ENCODE data around the gene ZBTB7A. TPM values are rescaled to one million over a fixed set of nuclear protein-coding genes. Genes with fewer than 3 reads are reported as not detected.

ZBTB7A gene
- total RNA-seq, 6 donors from 2014 or later, result 54.1 to 131 (median 72.6) TPM

GRCh38 chr19:4042064-4042730 is 24.5 kb downstream of the ZBTB7A start:
- WGBS, 2 donors, result 54 to 74% methylated on average over 5 to 11 of the region's 14 CpGs
- H3K9me3 ChIP-seq, result no peaks in the 10 kb centered on the region
- peak overlapping the region; percentile 39 to 74 (median 58) for H3K27ac ChIP-seq
- peaks cover 3 to 63% (median 34%) of the 10 kb centered on the region in 4 donors for H3K36me3 ChIP-seq
- no peak for TF ChIP-seq CTCF (IDR thresholded peaks at IDR 0.05)
- TF ChIP-seq POLR2A (IDR thresholded peaks at IDR 0.05), result no peak
- TF ChIP-seq POLR2AphosphoS5 (IDR thresholded peaks at IDR 0.05), result no peak
- no peak for TF ChIP-seq EP300 (IDR thresholded peaks at IDR 0.05)
- peak in 1 of 2 donors; percentile 15 for ATAC-seq (ENCODE audit: low FRiP score in 2 of 2)
- H3K4me3 ChIP-seq, result no peak overlapping the region
- DNase-seq, result no peak
- peaks cover 14 to 30% (median 18%) of the 10 kb centered on the region in 4 donors for H3K4me1 ChIP-seq
- no peaks in the 10 kb centered on the region for H3K27me3 ChIP-seq

- H3K9me3 ChIP-seq, result no peaks in the 10 kb centered on the region
- no peaks in the 10 kb centered on the region for H3K27me3 ChIP-seq
- peaks cover 14 to 30% (median 18%) of the 10 kb centered on the region in 4 donors for H3K4me1 ChIP-seq
- 79 to 83% methylated on average over 36 to 39 of the region's 40 CpGs for WGBS, 2 donors
- ATAC-seq (ENCODE audit: low FRiP score in 2 of 2) (no peak), DNase-seq (peak in 1 of 2 donors; percentile 85)
- TF ChIP-seq EP300 (IDR thresholded peaks at IDR 0.05), result no peak
- no peak for TF ChIP-seq CTCF (IDR thresholded peaks at IDR 0.05)
- TF ChIP-seq POLR2A (IDR thresholded peaks at IDR 0.05), result no peak
- no peak for TF ChIP-seq POLR2AphosphoS5 (IDR thresholded peaks at IDR 0.05)
- no peak overlapping the region for H3K4me3 ChIP-seq
- peak overlapping the region in 3 of 4 donors; percentile 26 to 74 (median 69) for H3K27ac ChIP-seq
- peaks cover 1 to 64% (median 40%) of the 10 kb centered on the region in 4 donors for H3K36me3 ChIP-seq
Observed at GRCh38 chr19:4038661-4039423, 27.9 kb downstream of the ZBTB7A start.

- no peak overlapping the region for H3K27ac ChIP-seq
- H3K9me3 ChIP-seq, result no peaks in the 10 kb centered on the region
- H3K27me3 ChIP-seq, result no peaks in the 10 kb centered on the region
- ATAC-seq (ENCODE audit: low FRiP score in 2 of 2) (no peak), DNase-seq (peak in 1 of 2 donors; percentile 80)
- 90 to 96% methylated on average over 33 of the region's 33 CpGs for WGBS, 2 donors
- H3K4me3 ChIP-seq, result no peak overlapping the region
- H3K36me3 ChIP-seq, result peaks cover 6 to 72% (median 48%) of the 10 kb centered on the region in 4 donors
- no peak for TF ChIP-seq POLR2A (IDR thresholded peaks at IDR 0.05)
- no peak for TF ChIP-seq CTCF (IDR thresholded peaks at IDR 0.05)
- TF ChIP-seq POLR2AphosphoS5 (IDR thresholded peaks at IDR 0.05), result no peak
- no peak for TF ChIP-seq EP300 (IDR thresholded peaks at IDR 0.05)
- peaks cover 10 to 24% (median 13%) of the 10 kb centered on the region in 4 donors for H3K4me1 ChIP-seq
Observed at GRCh38 chr19:4038057-4038456, 28.6 kb downstream of the ZBTB7A start.

GRCh38 chr19:4037301-4037949 is 29.3 kb downstream of the ZBTB7A start:
- DNase-seq (peak in 1 of 2 donors; percentile 77), ATAC-seq (ENCODE audit: low FRiP score in 2 of 2) (no peak)
- no peak overlapping the region for H3K27ac ChIP-seq
- 93 to 94% methylated on average over 41 to 54 of the region's 54 CpGs for WGBS, 2 donors
- H3K4me3 ChIP-seq, result no peak overlapping the region
- TF ChIP-seq EP300 (IDR thresholded peaks at IDR 0.05) (no peak), CTCF (IDR thresholded peaks at IDR 0.05) (no peak), POLR2AphosphoS5 (IDR thresholded peaks at IDR 0.05) (no peak), POLR2A (IDR thresholded peaks at IDR 0.05) (no peak)
- H3K27me3 ChIP-seq, result no peaks in the 10 kb centered on the region
- H3K36me3 ChIP-seq, result peaks cover 6 to 78% (median 53%) of the 10 kb centered on the region in 4 donors
- peaks cover 3 to 18% (median 7%) of the 10 kb centered on the region in 4 donors for H3K4me1 ChIP-seq
- no peaks in the 10 kb centered on the region for H3K9me3 ChIP-seq

Data from upper lobe of left lung (tissue), 6 donors.